Measurements from ENCODE around the gene TBC1D32. TPM values are rescaled to one million over a fixed set of nuclear protein-coding genes. Genes with fewer than 3 reads are reported as not detected.
A peak's percentile ranks its signal among the peaks of the same experiment; 100 is the strongest.
"Not testable (repeated sequence)": the region's sequence is repeated elsewhere in the genome, so short reads cannot be mapped to it uniquely, and the experiment has no call there.

The TBC1D32 gene
- polyA plus RNA-seq, 4 donors: 1.4 to 11.3 (median 1.9) TPM

- no peak overlapping the region for H3K27ac ChIP-seq (ENCODE audit: low read depth in 1 of 3, low read length in 2 of 3)
- FAIRE-seq (no peak), DNase-seq (no peak)
- no peak overlapping the region for H3K4me3 ChIP-seq (ENCODE audit: low read depth in 1 of 3, low read length in 3 of 3)
- H3K36me3 ChIP-seq (ENCODE audit: control insufficient read depth in 3 of 3, insufficient read depth in 2 of 3, low read depth in 1 of 3, low read length in 3 of 3): no peaks in the 10 kb centered on the region
- no peaks in the 10 kb centered on the region for H3K27me3 ChIP-seq (ENCODE audit: control insufficient read depth in 3 of 3, insufficient read depth in 3 of 3, low read length in 3 of 3)
- H3K9me3 ChIP-seq (ENCODE audit: control insufficient read depth in 2 of 2, insufficient read depth in 1 of 2, low read depth in 1 of 2, low read length in 1 of 2): no peaks in the 10 kb centered on the region
- 91 to 93% (median 92%) methylated on average over 4 of the region's 4 CpGs for WGBS, 3 donors
- no peaks in the 10 kb centered on the region for H3K4me1 ChIP-seq (ENCODE audit: control insufficient read depth in 3 of 3, insufficient read depth in 2 of 3, low read depth in 1 of 3, low read length in 2 of 3)
These were observed 223.5 kb downstream of the TBC1D32 start for GRCh38 chr6:121110733-121111132.

DNA sequence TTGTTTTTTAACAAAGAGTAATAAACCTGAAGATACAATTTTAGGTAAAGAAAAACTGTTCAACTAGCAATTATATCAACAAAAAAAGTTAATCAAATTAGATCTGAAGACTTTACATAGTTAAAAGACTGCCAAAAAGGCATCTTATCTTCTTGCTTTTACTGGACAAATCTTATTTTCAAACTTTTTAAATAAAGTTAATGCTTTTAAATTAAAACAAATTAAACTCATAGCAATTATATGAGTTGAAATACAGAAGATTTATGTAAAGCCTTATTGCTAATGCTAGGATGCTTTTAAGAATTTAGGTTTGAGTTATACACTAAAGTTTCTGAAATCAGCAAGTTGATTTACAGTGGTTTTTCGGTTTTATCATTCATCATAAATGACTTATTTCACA, 227.3 kb downstream of the TBC1D32 start:
- peak; percentile 87 for FAIRE-seq

DNA sequence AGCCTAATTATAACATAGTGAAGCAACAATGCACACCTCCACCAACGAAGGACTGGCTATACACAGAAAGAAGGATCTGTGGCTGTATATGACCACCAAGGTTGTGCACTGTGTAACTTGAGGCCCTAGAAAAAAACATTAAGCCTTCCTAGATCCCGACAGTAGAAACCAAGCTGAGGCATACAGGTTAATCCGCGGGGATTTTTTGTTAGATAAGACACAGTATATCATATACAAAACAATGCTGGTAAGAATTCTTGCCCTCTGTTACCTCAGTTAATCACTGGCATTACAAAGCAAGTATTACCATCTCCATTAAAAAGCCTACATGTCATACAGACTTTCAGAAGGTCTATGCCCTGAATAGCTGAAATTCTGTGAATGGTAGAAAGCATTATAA, 228.8 kb downstream of the TBC1D32 start:
- 79 to 90% (median 87%) methylated on average over 4 of the region's 4 CpGs for WGBS, 3 donors
- Histone ChIP-seq H3K4me3 (ENCODE audit: low read depth in 1 of 3, low read length in 3 of 3) (no peak overlapping the region), H3K4me1 (ENCODE audit: control insufficient read depth in 3 of 3, insufficient read depth in 2 of 3, low read depth in 1 of 3, low read length in 2 of 3) (no peaks in the 10 kb centered on the region), H3K27ac (ENCODE audit: low read depth in 1 of 3, low read length in 2 of 3) (no peak overlapping the region), H3K27me3 (ENCODE audit: control insufficient read depth in 3 of 3, insufficient read depth in 3 of 3, low read length in 3 of 3) (no peaks in the 10 kb centered on the region), H3K9me3 (ENCODE audit: control insufficient read depth in 2 of 2, insufficient read depth in 1 of 2, low read depth in 1 of 2, low read length in 1 of 2) (no peaks in the 10 kb centered on the region), H3K36me3 (ENCODE audit: control insufficient read depth in 3 of 3, insufficient read depth in 2 of 3, low read depth in 1 of 3, low read length in 3 of 3) (no peaks in the 10 kb centered on the region)
- FAIRE-seq (no peak), DNase-seq (no peak)

More for the DNA sequence above, 227.3 kb downstream of the TBC1D32 start:
- DNase-seq: no peak
- Histone ChIP-seq H3K4me1 (ENCODE audit: control insufficient read depth in 3 of 3, insufficient read depth in 2 of 3, low read depth in 1 of 3, low read length in 2 of 3) (no peaks in the 10 kb centered on the region), H3K27ac (ENCODE audit: low read depth in 1 of 3, low read length in 2 of 3) (no peak overlapping the region), H3K9me3 (ENCODE audit: control insufficient read depth in 2 of 2, insufficient read depth in 1 of 2, low read depth in 1 of 2, low read length in 1 of 2) (no peaks in the 10 kb centered on the region), H3K27me3 (ENCODE audit: control insufficient read depth in 3 of 3, insufficient read depth in 3 of 3, low read length in 3 of 3) (no peaks in the 10 kb centered on the region), H3K4me3 (ENCODE audit: low read depth in 1 of 3, low read length in 3 of 3) (no peak overlapping the region), H3K36me3 (ENCODE audit: control insufficient read depth in 3 of 3, insufficient read depth in 2 of 3, low read depth in 1 of 3, low read length in 3 of 3) (no peaks in the 10 kb centered on the region)
- 85 to 98% (median 93%) methylated on average over 1 of the region's 1 CpG for WGBS, 3 donors

GRCh38 chr6:121093928-121094327, 240.4 kb downstream of the TBC1D32 start:
- no peaks in the 10 kb centered on the region for H3K36me3 ChIP-seq (ENCODE audit: control insufficient read depth in 3 of 3, insufficient read depth in 2 of 3, low read depth in 1 of 3, low read length in 3 of 3)
- no peaks in the 10 kb centered on the region for H3K27me3 ChIP-seq (ENCODE audit: control insufficient read depth in 3 of 3, insufficient read depth in 3 of 3, low read length in 3 of 3)
- no peak overlapping the region for H3K4me3 ChIP-seq (ENCODE audit: low read depth in 1 of 3, low read length in 3 of 3)
- no peak for FAIRE-seq
- DNase-seq: no peak
- H3K4me1 ChIP-seq (ENCODE audit: control insufficient read depth in 3 of 3, insufficient read depth in 2 of 3, low read depth in 1 of 3, low read length in 2 of 3): no peaks in the 10 kb centered on the region
- no peaks in the 10 kb centered on the region for H3K9me3 ChIP-seq (ENCODE audit: control insufficient read depth in 2 of 2, insufficient read depth in 1 of 2, low read depth in 1 of 2, low read length in 1 of 2)
- no peak overlapping the region for H3K27ac ChIP-seq (ENCODE audit: low read depth in 1 of 3, low read length in 2 of 3)

- H3K27ac ChIP-seq (ENCODE audit: low read depth in 1 of 3, low read length in 2 of 3): no peak overlapping the region
- WGBS, 3 donors: 91 to 100% (median 93%) methylated on average over 1 of the region's 1 CpG
- H3K27me3 ChIP-seq (ENCODE audit: control insufficient read depth in 3 of 3, insufficient read depth in 3 of 3, low read length in 3 of 3): no peaks in the 10 kb centered on the region
- DNase-seq (no peak), FAIRE-seq (no peak)
- H3K9me3 ChIP-seq (ENCODE audit: control insufficient read depth in 2 of 2, insufficient read depth in 1 of 2, low read depth in 1 of 2, low read length in 1 of 2): no peaks in the 10 kb centered on the region
- H3K4me3 ChIP-seq (ENCODE audit: low read depth in 1 of 3, low read length in 3 of 3): no peak overlapping the region
- H3K36me3 ChIP-seq (ENCODE audit: control insufficient read depth in 3 of 3, insufficient read depth in 2 of 3, low read depth in 1 of 3, low read length in 3 of 3): no peaks in the 10 kb centered on the region
- no peaks in the 10 kb centered on the region for H3K4me1 ChIP-seq (ENCODE audit: control insufficient read depth in 3 of 3, insufficient read depth in 2 of 3, low read depth in 1 of 3, low read length in 2 of 3)
These were observed 243.8 kb downstream of the TBC1D32 start for GRCh38 chr6:121090492-121090891.

DNA sequence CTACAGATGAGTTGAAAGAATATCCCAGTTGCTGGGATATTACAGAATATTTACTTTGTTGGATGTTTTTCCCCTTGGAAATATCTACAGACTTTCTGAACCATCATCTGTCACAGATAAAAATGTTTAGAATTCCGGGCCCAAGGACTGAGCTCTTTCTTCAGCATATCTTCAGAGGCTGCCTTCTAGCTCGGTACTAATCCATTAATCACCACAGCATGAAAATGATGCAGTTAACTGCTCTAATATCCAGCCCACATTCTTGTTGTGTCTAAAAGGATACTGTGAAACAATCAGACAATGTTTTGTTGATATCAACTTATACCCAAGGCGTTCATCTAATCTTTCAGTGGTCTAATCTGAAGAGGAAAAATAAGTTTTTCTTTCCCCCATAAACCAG, 247.4 kb downstream of the TBC1D32 start:
- Histone ChIP-seq H3K36me3 (ENCODE audit: control insufficient read depth in 3 of 3, insufficient read depth in 2 of 3, low read depth in 1 of 3, low read length in 3 of 3) (no peaks in the 10 kb centered on the region), H3K9me3 (ENCODE audit: control insufficient read depth in 2 of 2, insufficient read depth in 1 of 2, low read depth in 1 of 2, low read length in 1 of 2) (no peaks in the 10 kb centered on the region), H3K27me3 (ENCODE audit: control insufficient read depth in 3 of 3, insufficient read depth in 3 of 3, low read length in 3 of 3) (no peaks in the 10 kb centered on the region), H3K4me1 (ENCODE audit: control insufficient read depth in 3 of 3, insufficient read depth in 2 of 3, low read depth in 1 of 3, low read length in 2 of 3) (no peaks in the 10 kb centered on the region), H3K27ac (ENCODE audit: low read depth in 1 of 3, low read length in 2 of 3) (no peak overlapping the region), H3K4me3 (ENCODE audit: low read depth in 1 of 3, low read length in 3 of 3) (no peak overlapping the region)
- DNase-seq (no peak), FAIRE-seq (no peak)
- 72 to 89% (median 86%) methylated on average over 3 of the region's 3 CpGs for WGBS, 3 donors

DNA sequence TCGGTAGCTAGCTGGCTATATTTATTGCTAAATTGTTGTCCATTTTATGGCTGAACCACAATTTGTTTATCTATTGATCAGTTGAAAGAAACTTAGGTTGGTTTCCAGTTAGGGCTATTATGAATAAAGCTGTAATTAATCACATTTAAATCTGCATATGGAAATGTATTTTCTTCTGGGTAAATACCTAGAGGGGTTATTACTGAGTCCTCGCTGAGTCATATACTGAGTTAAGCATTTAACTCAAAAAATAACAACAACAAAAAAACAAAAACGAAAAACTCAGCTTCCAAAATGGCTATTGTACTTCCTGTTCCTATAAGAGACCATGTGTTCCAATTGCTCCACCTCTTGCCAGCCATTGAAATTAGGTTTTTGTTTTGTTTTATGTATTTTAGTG, 258.2 kb downstream of the TBC1D32 start:
- FAIRE-seq (no peak), DNase-seq (no peak)
- no peak overlapping the region for H3K4me3 ChIP-seq (ENCODE audit: low read depth in 1 of 3, low read length in 3 of 3)
- WGBS, 3 donors: 89 to 93% (median 90%) methylated on average over 3 of the region's 3 CpGs
- H3K27ac ChIP-seq (ENCODE audit: low read depth in 1 of 3, low read length in 2 of 3): no peak overlapping the region
- H3K27me3 ChIP-seq (ENCODE audit: control insufficient read depth in 3 of 3, insufficient read depth in 3 of 3, low read length in 3 of 3): no peaks in the 10 kb centered on the region
- H3K4me1 ChIP-seq (ENCODE audit: control insufficient read depth in 3 of 3, insufficient read depth in 2 of 3, low read depth in 1 of 3, low read length in 2 of 3): no peaks in the 10 kb centered on the region
- no peaks in the 10 kb centered on the region for H3K9me3 ChIP-seq (ENCODE audit: control insufficient read depth in 2 of 2, insufficient read depth in 1 of 2, low read depth in 1 of 2, low read length in 1 of 2)
- no peaks in the 10 kb centered on the region for H3K36me3 ChIP-seq (ENCODE audit: control insufficient read depth in 3 of 3, insufficient read depth in 2 of 3, low read depth in 1 of 3, low read length in 3 of 3)

- peaks cover 0 to 29% of the 10 kb centered on the region in 2 donors for H3K9me3 ChIP-seq (ENCODE audit: control insufficient read depth in 2 of 2, insufficient read depth in 1 of 2, low read depth in 1 of 2, low read length in 1 of 2)
- not testable (repeated sequence) for H3K27me3 ChIP-seq (ENCODE audit: control insufficient read depth in 3 of 3, insufficient read depth in 3 of 3, low read length in 3 of 3); H3K36me3 ChIP-seq (ENCODE audit: control insufficient read depth in 3 of 3, insufficient read depth in 2 of 3, low read depth in 1 of 3, low read length in 3 of 3); FAIRE-seq; H3K27ac ChIP-seq (ENCODE audit: low read depth in 1 of 3, low read length in 2 of 3); DNase-seq; H3K4me3 ChIP-seq (ENCODE audit: low read depth in 1 of 3, low read length in 3 of 3); H3K4me1 ChIP-seq (ENCODE audit: control insufficient read depth in 3 of 3, insufficient read depth in 2 of 3, low read depth in 1 of 3, low read length in 2 of 3)
- 97 to 100% (median 100%) methylated on average over 1 of the region's 1 CpG for WGBS, 3 donors
These were observed 265.5 kb downstream of the TBC1D32 start for GRCh38 chr6:121068749-121069148.

DNA sequence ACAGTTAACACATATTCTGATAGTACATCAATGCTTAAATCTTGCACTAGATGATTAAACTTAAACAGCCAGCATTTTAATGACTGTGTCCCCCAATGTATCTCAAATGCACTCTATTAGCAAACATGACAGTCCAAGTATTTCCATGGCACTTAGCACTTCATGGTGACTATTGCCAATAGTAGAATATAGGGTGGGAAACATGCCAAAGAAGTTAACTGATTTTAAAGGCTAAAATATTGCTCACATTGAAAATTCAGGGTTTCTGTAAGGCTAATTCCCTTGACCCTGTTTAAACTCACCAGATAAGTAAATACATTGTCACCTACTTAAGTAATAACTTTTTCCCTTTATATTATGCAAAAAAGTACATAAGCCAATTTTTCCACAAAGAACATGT, 266.9 kb downstream of the TBC1D32 start:
- Histone ChIP-seq H3K9me3 (ENCODE audit: control insufficient read depth in 2 of 2, insufficient read depth in 1 of 2, low read depth in 1 of 2, low read length in 1 of 2) (peaks cover 0 to 32% of the 10 kb centered on the region in 2 donors), H3K4me1 (ENCODE audit: control insufficient read depth in 3 of 3, insufficient read depth in 2 of 3, low read depth in 1 of 3, low read length in 2 of 3) (no peaks in the 10 kb centered on the region), H3K36me3 (ENCODE audit: control insufficient read depth in 3 of 3, insufficient read depth in 2 of 3, low read depth in 1 of 3, low read length in 3 of 3) (peaks cover 0 to 3% (median 0%) of the 10 kb centered on the region in 3 donors), H3K4me3 (ENCODE audit: low read depth in 1 of 3, low read length in 3 of 3) (no peak overlapping the region), H3K27ac (ENCODE audit: low read depth in 1 of 3, low read length in 2 of 3) (no peak overlapping the region), H3K27me3 (ENCODE audit: control insufficient read depth in 3 of 3, insufficient read depth in 3 of 3, low read length in 3 of 3) (no peaks in the 10 kb centered on the region)
- no peak for DNase-seq
- FAIRE-seq: no peak

All from small intestine (tissue), 7 donors.